ENCODE measurements around the gene STX17.

DNA sequence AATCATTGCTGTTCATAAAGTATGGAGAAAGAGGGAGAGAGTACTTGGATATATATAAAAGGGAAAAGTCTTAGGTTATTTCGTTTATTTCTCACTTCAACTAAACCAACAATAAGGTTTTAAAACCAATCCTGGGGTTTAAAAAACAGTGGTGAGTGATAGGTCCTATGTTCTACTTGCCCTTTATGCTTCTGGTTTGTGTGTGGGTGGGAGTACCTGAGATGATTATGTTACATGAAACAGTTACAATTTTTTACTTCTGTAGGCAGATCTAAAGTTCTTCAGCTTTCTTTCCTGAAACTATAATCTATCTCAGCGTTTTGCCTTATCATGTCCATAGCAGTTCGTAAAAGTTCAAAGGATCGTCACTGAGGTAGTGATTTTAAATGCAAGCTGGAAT lies 49.2 kb downstream of the STX17 start:
- TF ChIP-seq, protein P1, sequence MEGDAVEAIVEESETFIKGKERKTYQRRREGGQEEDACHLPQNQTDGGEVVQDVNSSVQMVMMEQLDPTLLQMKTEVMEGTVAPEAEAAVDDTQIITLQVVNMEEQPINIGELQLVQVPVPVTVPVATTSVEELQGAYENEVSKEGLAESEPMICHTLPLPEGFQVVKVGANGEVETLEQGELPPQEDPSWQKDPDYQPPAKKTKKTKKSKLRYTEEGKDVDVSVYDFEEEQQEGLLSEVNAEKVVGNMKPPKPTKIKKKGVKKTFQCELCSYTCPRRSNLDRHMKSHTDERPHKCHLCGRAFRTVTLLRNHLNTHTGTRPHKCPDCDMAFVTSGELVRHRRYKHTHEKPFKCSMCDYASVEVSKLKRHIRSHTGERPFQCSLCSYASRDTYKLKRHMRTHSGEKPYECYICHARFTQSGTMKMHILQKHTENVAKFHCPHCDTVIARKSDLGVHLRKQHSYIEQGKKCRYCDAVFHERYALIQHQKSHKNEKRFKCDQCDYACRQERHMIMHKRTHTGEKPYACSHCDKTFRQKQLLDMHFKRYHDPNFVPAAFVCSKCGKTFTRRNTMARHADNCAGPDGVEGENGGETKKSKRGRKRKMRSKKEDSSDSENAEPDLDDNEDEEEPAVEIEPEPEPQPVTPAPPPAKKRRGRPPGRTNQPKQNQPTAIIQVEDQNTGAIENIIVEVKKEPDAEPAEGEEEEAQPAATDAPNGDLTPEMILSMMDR (IDR thresholded peaks at IDR 0.05; ENCODE audit: insufficient read depth, low read length): no peak
- no peak for TF ChIP-seq GABPA (IDR thresholded peaks at IDR 0.05; ENCODE audit: low read depth)
